Rectal smooth muscle tissue (tissue), 1 donor: ENCODE results near the gene UBR2.
"Not testable (repeated sequence)": the region's sequence is repeated elsewhere in the genome, so short reads cannot be mapped to it uniquely, and the experiment has no call there.

Experiments
- H3K27ac ChIP-seq: one replicate; pipeline ENCODE4 v1.7.0; 2013; ENCODE audit warnings: low read depth, low read length, inconsistent platforms
- H3K27me3 ChIP-seq: one replicate; pipeline ENCODE4 v1.7.0; 2013; ENCODE audit warnings: low read length; ENCODE audit not compliant: control insufficient read depth, insufficient read depth
- H3K36me3 ChIP-seq: one replicate; pipeline ENCODE4 v1.7.0; 2013; ENCODE audit warnings: low read length; ENCODE audit not compliant: control insufficient read depth, insufficient read depth
- H3K4me1 ChIP-seq: one replicate; pipeline ENCODE4 v1.7.0; 2013; ENCODE audit warnings: low read length; ENCODE audit not compliant: control insufficient read depth, insufficient read depth
- H3K4me3 ChIP-seq: one replicate; pipeline ENCODE4 v1.7.0; 2013; ENCODE audit warnings: low read length
- H3K9ac ChIP-seq: one replicate; pipeline ENCODE4 v1.7.0; 2013; ENCODE audit warnings: low read length

UBR2 gene

DNA sequence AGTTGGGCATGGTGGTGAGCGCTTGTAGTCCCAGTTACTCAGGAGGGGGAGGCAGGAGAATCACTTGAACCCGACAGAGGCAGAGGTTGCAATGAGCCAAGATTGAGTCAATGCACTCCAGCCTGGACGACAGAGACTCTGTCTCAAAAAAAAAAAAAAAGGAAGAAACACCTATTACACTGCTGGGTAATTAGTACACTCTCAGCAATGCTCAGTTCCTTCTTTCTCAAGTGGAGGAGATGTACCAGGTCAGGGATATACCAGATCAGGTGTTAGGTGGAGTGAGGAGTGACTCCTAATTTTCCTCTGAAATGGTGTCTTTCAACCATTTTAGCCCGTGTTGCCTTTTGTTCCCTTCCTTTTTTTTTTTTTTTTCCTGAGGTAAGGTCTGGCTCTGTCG, 30.0 kb upstream of the UBR2 start:
- Histone ChIP-seq H3K4me3 (no peak overlapping the region), H3K27me3 (no peaks in the 10 kb centered on the region), H3K4me1 (no peaks in the 10 kb centered on the region), H3K9ac (no peak overlapping the region), H3K27ac (no peak overlapping the region), H3K36me3 (no peaks in the 10 kb centered on the region)

- Histone ChIP-seq H3K9ac (no peak overlapping the region), H3K36me3 (no peaks in the 10 kb centered on the region), H3K4me3 (no peak overlapping the region), H3K4me1 (no peaks in the 10 kb centered on the region), H3K27ac (no peak overlapping the region), H3K27me3 (no peaks in the 10 kb centered on the region)
Observed at GRCh38 chr6:42537536-42537935, 26.3 kb upstream of the UBR2 start.

DNA sequence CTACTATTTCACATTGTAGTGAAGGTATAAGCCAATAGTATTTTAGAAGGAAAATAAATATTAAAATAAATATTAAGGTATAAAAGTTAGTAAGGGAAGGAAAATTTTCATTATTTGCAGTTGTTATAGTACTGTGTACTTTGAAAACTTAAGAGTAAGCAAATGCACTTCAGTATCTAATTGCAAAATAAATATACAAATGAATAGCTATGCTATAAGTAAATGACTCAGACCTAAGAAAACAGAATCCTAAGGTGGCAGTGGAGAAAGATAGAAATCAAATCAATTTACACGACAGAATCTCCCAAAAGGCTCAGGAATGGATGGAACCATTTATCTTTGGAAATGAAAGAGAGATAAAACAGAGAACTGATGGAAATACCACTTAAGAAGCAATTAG, 24.7 kb upstream of the UBR2 start:
- Histone ChIP-seq H3K4me3 (no peak overlapping the region), H3K9ac (no peak overlapping the region), H3K27ac (no peak overlapping the region), H3K4me1 (no peaks in the 10 kb centered on the region), H3K36me3 (no peaks in the 10 kb centered on the region), H3K27me3 (no peaks in the 10 kb centered on the region)

DNA sequence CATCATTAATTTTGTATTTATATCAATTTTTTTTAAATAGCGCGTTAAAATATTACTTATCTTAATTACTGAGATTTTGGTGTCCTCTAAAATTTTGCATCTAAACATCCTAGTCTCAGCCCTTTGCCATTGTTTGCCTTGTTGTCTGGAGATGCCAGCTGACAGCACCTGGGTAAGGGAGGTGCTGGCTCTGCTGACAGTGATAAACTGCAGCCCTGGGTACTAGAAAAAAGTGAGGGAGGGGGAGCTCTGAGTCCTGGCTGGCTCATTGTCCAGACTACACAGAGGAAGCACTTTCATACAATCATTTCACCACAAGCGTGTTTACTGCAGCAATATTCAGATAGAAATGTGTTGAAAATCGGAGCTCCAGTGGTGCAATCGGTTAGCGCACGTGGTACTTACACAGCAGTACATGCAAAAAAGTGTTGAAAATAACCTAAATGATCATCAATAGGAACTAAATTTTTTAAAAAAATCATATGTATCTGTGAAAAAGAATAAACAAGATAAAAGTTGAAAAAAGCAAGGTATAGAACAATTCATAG, 18.5 kb upstream of the UBR2 start:
- Histone ChIP-seq H3K4me1 (no peaks in the 10 kb centered on the region), H3K36me3 (no peaks in the 10 kb centered on the region), H3K27me3 (no peaks in the 10 kb centered on the region), H3K27ac (no peak overlapping the region), H3K9ac (no peak overlapping the region), H3K4me3 (no peak overlapping the region)

GRCh38 chr6:42547407-42548329, 16.2 kb upstream of the UBR2 start:
- Histone ChIP-seq H3K4me1 (no peaks in the 10 kb centered on the region), H3K27ac (peak overlapping the region; percentile 68), H3K36me3 (no peaks in the 10 kb centered on the region), H3K27me3 (no peaks in the 10 kb centered on the region), H3K4me3 (peak overlapping the region; percentile 76), H3K9ac (no peak overlapping the region)

DNA sequence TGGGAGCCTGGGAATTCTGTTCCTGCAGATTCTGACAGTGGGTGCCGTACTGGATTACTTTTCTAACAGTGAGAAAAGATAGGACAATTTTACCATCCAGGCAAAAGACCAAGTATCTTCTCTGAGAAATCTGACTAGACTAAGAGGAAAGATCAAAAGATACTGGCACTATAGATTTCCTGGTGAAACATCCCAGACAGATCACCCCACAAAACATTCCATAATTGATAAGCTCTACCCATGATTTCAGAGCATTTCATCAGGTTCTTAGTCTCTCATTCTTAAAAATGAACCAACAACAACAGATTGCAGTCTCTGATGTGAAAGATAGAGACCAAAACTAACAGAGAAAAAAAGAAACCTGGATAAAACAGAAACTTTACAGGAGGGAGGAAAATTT, 13.6 kb upstream of the UBR2 start:
- no peak overlapping the region for H3K4me3 ChIP-seq
- H3K4me1 ChIP-seq: no peaks in the 10 kb centered on the region
- no peak overlapping the region for H3K9ac ChIP-seq
- no peaks in the 10 kb centered on the region for H3K36me3 ChIP-seq
- no peaks in the 10 kb centered on the region for H3K27me3 ChIP-seq
- no peak overlapping the region for H3K27ac ChIP-seq

GRCh38 chr6:42551217-42551616, 12.6 kb upstream of the UBR2 start:
- Histone ChIP-seq H3K9ac (no peak overlapping the region), H3K4me1 (no peaks in the 10 kb centered on the region), H3K27me3 (no peaks in the 10 kb centered on the region), H3K36me3 (no peaks in the 10 kb centered on the region), H3K4me3 (no peak overlapping the region), H3K27ac (no peak overlapping the region)

DNA sequence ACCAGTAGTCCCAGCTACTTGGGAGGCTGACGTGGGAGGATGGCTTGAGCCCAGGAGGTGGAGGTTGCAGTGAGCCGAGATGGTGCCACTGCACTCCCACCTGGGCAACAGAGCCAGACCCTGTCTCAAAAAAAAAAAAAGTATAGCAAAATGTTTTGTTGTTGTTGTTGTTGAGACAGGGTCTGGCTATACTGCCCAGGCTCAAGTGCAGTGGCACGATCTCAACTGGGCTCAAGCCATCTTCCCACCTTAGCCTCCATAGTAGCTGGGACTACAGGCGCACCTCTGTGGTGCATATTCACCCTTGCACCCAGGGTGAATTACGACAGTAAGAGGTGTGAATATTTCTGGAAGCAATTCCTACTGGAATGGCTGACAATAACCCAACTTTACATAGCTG, 11.4 kb upstream of the UBR2 start:
- H3K9ac ChIP-seq: no peak overlapping the region
- no peak overlapping the region for H3K27ac ChIP-seq
- H3K27me3 ChIP-seq: no peaks in the 10 kb centered on the region
- H3K36me3 ChIP-seq: no peaks in the 10 kb centered on the region
- H3K4me3 ChIP-seq: no peak overlapping the region
- H3K4me1 ChIP-seq: no peaks in the 10 kb centered on the region

GRCh38 chr6:42555477-42556457, 8.1 kb upstream of the UBR2 start:
- no peaks in the 10 kb centered on the region for H3K4me1 ChIP-seq
- no peaks in the 10 kb centered on the region for H3K36me3 ChIP-seq
- no peaks in the 10 kb centered on the region for H3K27me3 ChIP-seq
- H3K9ac ChIP-seq: no peak overlapping the region
- no peak overlapping the region for H3K4me3 ChIP-seq
- H3K27ac ChIP-seq: no peak overlapping the region

GRCh38 chr6:42556462-42556861, 7.4 kb upstream of the UBR2 start:
- Histone ChIP-seq H3K9ac (no peak overlapping the region), H3K27ac (no peak overlapping the region), H3K27me3 (no peaks in the 10 kb centered on the region)

DNA sequence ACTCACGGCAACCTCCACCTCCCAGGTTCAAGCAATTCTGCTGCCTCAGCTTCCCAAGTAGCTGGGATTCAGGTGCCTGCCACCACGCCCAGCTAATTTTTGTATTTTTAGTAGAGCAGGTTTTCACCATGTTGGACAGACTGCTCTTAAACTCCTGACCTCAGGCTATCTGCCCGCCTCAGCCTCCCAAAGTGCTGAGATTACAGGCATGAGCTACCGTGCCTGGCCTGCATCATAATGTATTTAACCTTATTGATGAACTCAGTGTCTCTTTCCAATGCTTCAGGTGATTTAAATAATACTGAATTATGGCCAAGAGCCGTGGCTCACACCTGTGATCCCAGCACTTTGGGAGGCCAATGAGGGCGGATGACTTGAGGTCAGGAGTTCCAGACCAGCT, 4.6 kb upstream of the UBR2 start:
- not testable (repeated sequence) for H3K27me3 ChIP-seq, H3K36me3 ChIP-seq, H3K27ac ChIP-seq

More at GRCh38 chr6:42556462-42556861, 7.4 kb upstream of the UBR2 start:
- Histone ChIP-seq H3K4me3 (no peak overlapping the region), H3K36me3 (no peaks in the 10 kb centered on the region), H3K4me1 (no peaks in the 10 kb centered on the region)

DNA sequence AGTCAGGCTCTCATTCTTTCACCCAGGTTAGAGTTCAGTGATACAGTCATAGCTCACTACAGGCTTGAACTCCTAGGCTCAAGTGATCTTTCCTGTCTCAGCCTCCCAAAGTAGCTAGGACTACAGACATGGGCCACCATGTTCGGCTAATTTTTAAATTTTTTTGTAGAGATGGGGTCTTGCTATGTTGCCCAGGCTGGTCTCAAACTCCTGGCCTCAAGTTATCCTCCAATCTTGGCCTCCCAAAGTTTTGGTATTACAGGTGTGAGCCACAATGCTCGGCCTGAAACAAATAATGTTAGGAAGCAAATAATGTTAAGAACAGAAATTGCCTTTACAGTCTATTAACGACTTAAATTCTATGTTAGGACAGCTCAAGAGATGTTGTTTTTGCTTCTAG, 1.8 kb upstream of the UBR2 start:
- Histone ChIP-seq H3K4me3 (no peak overlapping the region), H3K36me3 (no peaks in the 10 kb centered on the region), H3K9ac (no peak overlapping the region), H3K27ac (no peak overlapping the region), H3K27me3 (no peaks in the 10 kb centered on the region), H3K4me1 (peaks cover 7% of the 10 kb centered on the region)

More for the DNA sequence above, 4.6 kb upstream of the UBR2 start:
- not testable (repeated sequence) for H3K9ac ChIP-seq, H3K4me3 ChIP-seq, H3K4me1 ChIP-seq
